Stimulated activated memory B cell treated with anti-CD40 and anti-IgM and Interleukin-4, amounts not matched to agents 10 μg/mL and 1 μg/mL and 100 μg/mL, for 72 hours (primary cell): ENCODE results near the gene TAF15.
A peak's percentile ranks its signal among the peaks of the same experiment; 100 is the strongest.

Experiments used
- ATAC-seq: fragments of 150-1000 bp; cut with Tn5 transposase; 2 replicates; pipeline ENCODE4 v1.10.0; 2021
- H3K27ac Mint-ChIP-seq: one replicate; pipeline ENCODE4 v1.8.0; 2022; ENCODE audit warnings: mild to moderate bottlenecking, mixed read lengths
- H3K27me3 Mint-ChIP-seq: one replicate; pipeline ENCODE4 v1.8.0; 2022; ENCODE audit warnings: mixed read lengths
- H3K36me3 Mint-ChIP-seq: one replicate; pipeline ENCODE4 v1.8.0; 2022; ENCODE audit warnings: mixed read lengths
- H3K4me1 Mint-ChIP-seq: one replicate; pipeline ENCODE4 v1.8.0; 2022; ENCODE audit warnings: mixed read lengths
- H3K4me3 Mint-ChIP-seq: one replicate; pipeline ENCODE4 v1.8.0; 2022; ENCODE audit warnings: mild to moderate bottlenecking, moderate library complexity, mixed read lengths
- H3K9me3 Mint-ChIP-seq: one replicate; pipeline ENCODE4 v1.8.0; 2022; ENCODE audit warnings: mixed read lengths

The TAF15 gene

DNA sequence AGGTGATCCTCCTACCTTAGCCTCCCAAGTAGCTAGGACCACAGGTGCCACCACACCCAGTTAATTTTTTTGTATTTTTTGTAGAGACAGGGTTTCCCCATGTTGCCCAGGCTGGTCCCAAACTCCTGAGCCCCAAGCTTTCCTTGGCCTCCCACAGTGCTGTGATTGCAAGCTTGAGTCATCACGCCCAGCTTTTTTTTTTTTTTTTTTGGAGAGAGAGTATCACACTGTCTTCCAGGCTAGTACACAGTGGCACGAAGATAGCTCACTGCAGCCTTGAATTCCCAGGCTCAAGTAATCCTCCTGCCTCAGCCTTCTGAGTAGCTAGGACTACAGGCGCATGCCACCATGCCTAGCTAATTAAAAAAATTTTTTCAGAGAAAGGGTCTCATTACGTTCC lies 32.2 kb downstream of the TAF15 start:
- H3K4me3 Mint-ChIP-seq = no peak overlapping the region
- no peaks in the 10 kb centered on the region for H3K9me3 Mint-ChIP-seq
- ATAC-seq = no peak
- no peaks in the 10 kb centered on the region for H3K27me3 Mint-ChIP-seq
- peaks cover 64% of the 10 kb centered on the region for H3K36me3 Mint-ChIP-seq
- no peak overlapping the region for H3K27ac Mint-ChIP-seq
- H3K4me1 Mint-ChIP-seq = no peaks in the 10 kb centered on the region

DNA sequence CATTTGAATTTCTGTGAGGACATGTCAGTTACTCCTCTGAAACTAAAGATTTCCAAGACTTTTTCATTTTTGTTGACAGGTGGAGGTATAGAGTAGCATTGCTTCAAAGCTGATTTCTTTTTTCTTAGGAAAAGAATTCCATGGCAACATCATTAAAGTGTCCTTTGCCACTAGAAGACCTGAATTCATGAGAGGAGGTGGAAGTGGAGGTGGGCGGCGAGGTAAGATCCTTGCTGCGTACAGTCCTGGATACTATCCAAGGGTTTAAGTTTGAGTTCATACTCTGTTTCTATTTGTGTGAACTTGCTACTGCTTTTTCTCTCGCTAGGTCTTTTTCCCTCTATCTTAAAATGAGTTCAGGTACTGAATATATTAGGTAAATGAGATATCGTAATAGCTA lies 33.0 kb downstream of the TAF15 start:
- no peak overlapping the region for H3K27ac Mint-ChIP-seq
- no peaks in the 10 kb centered on the region for H3K27me3 Mint-ChIP-seq
- no peaks in the 10 kb centered on the region for H3K4me1 Mint-ChIP-seq
- H3K4me3 Mint-ChIP-seq = no peak overlapping the region
- ATAC-seq = no peak
- H3K36me3 Mint-ChIP-seq = peaks cover 61% of the 10 kb centered on the region
- no peaks in the 10 kb centered on the region for H3K9me3 Mint-ChIP-seq

DNA sequence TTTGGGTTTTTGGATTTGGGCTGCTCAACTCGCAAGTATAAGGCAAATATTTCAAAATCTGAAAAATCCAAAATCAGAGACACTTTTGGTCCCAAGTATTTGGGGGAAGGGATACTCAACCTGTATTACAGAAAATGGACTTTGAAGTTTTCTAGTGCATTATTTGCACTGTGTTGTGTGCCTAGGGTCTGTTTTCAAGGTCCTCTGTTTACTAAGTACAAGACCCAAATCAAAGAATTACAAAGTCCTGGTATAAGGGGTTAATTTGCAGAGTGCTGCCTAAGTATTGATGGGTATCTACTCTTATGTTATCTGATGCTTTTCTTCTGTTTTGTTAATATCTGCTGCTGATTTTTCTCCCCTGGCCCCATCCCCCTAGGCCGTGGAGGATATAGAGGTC lies 34.4 kb downstream of the TAF15 start:
- H3K4me3 Mint-ChIP-seq = no peak overlapping the region
- no peaks in the 10 kb centered on the region for H3K9me3 Mint-ChIP-seq
- H3K4me1 Mint-ChIP-seq = no peaks in the 10 kb centered on the region
- peaks cover 68% of the 10 kb centered on the region for H3K36me3 Mint-ChIP-seq
- no peak overlapping the region for H3K27ac Mint-ChIP-seq
- no peaks in the 10 kb centered on the region for H3K27me3 Mint-ChIP-seq
- ATAC-seq = no peak

DNA sequence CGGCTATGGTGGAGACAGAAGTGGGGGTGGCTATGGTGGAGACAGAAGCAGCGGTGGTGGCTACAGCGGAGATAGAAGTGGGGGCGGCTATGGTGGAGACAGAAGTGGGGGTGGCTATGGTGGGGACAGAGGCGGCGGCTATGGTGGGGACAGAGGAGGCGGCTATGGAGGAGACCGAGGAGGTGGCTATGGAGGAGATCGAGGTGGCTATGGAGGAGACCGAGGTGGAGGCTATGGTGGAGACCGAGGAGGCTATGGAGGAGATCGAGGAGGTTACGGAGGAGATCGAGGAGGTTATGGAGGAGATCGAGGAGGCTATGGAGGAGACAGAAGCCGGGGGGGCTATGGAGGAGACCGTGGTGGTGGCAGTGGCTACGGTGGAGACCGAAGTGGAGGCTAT lies 35.3 kb downstream of the TAF15 start:
- Mint-ChIP-seq H3K27ac (no peak overlapping the region), H3K4me1 (no peaks in the 10 kb centered on the region), H3K27me3 (no peaks in the 10 kb centered on the region), H3K4me3 (no peak overlapping the region), H3K36me3 (peaks cover 71% of the 10 kb centered on the region), H3K9me3 (no peaks in the 10 kb centered on the region)
- no peak for ATAC-seq

DNA sequence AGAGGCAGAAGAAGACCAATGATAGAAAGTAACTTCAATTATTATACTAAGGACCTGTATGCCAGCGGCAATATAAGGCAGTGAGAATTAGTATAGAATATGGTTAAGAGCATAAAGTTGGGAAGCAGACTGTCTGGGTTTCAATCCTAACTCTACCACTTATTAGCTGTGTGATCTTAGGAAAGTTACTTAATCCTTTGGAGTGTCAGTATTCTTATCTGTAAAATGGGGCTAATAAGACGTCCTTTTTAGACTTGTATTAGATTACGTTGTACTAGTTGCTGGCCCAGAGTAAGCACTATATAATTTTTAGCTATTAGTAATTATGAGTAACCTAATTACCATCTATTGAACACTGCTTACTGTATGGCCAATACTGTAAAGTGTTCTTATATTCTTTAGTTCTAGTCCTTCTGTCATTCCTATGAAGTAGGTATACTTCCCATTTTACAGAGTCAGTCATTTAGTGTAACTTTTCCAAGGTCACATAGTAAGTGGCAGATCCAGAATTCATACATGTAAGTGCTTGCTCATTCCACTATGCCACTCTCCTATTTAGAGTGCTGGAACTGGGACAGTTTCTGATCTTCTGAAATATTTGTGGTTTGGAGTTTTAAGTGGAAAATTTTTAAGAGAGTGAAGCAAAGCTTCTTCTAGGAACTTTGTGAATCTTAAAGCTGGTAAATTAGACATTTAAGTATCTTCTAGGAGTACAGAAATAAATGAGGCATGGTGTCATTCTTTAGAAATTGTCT lies 36.9 kb downstream of the TAF15 start:
- no peak overlapping the region for H3K4me3 Mint-ChIP-seq
- peaks cover 70% of the 10 kb centered on the region for H3K36me3 Mint-ChIP-seq
- ATAC-seq = no peak
- no peaks in the 10 kb centered on the region for H3K9me3 Mint-ChIP-seq
- no peaks in the 10 kb centered on the region for H3K4me1 Mint-ChIP-seq
- H3K27me3 Mint-ChIP-seq = no peaks in the 10 kb centered on the region
- H3K27ac Mint-ChIP-seq = no peak overlapping the region

DNA sequence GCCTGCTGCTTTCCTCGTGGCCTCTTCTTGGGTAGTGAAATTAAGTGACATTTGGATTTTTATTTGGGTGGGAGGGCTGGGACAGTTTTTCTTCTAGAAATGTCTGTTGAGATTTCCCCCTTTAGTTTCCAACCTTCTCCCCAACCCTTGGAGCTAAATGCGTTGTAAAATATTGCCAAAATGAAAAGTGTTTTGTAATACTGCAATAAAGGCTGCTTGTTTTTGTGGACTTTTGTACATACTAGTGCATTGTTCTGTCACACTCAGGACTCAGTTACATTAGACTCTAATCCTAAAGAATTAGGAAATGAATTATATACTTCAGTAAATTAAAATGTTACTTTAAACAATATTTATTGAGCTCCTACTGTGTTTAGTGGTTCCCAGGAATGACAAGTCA lies 37.7 kb downstream of the TAF15 start:
- ATAC-seq = no peak
- Mint-ChIP-seq H3K36me3 (peaks cover 67% of the 10 kb centered on the region), H3K4me1 (no peaks in the 10 kb centered on the region), H3K27ac (no peak overlapping the region), H3K4me3 (no peak overlapping the region), H3K27me3 (no peaks in the 10 kb centered on the region), H3K9me3 (no peaks in the 10 kb centered on the region)

DNA sequence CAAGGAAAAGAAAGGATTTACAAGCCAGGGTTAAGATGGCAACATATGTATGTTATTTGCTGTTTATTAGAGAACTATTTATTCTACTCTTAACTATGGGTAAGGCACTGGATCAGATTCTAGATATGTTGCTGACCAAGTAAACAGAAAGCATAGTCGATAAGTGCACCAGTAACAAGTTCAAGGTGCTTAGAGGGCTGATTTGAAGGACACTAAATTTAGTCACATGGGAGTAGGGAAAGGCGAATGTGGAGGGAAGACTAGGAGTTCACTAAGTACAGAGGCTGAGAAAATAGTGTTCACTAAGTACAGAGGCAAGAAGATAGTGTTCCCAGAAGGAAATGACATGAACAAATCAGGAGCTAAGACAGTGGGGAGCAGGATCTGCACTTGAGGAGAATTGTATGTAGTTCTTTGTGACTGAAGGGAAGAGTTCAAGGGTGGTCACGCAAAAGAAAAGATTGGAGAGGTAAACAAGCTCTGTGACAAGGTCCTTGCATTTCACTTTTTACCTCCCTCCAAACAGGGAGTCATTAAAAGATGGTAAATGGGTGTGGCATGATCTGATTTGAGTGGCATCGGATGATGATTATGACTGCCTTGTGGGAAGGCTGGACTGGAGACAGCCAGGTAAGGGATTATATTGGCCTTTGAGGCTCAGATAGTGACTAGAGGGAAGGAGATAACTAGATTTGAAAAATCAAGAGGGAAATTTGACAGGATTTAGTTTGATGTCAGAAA lies 38.5 kb downstream of the TAF15 start:
- Mint-ChIP-seq H3K4me1 (no peaks in the 10 kb centered on the region), H3K9me3 (no peaks in the 10 kb centered on the region), H3K4me3 (no peak overlapping the region), H3K27ac (no peak overlapping the region), H3K27me3 (no peaks in the 10 kb centered on the region), H3K36me3 (peaks cover 66% of the 10 kb centered on the region)
- ATAC-seq = no peak

DNA sequence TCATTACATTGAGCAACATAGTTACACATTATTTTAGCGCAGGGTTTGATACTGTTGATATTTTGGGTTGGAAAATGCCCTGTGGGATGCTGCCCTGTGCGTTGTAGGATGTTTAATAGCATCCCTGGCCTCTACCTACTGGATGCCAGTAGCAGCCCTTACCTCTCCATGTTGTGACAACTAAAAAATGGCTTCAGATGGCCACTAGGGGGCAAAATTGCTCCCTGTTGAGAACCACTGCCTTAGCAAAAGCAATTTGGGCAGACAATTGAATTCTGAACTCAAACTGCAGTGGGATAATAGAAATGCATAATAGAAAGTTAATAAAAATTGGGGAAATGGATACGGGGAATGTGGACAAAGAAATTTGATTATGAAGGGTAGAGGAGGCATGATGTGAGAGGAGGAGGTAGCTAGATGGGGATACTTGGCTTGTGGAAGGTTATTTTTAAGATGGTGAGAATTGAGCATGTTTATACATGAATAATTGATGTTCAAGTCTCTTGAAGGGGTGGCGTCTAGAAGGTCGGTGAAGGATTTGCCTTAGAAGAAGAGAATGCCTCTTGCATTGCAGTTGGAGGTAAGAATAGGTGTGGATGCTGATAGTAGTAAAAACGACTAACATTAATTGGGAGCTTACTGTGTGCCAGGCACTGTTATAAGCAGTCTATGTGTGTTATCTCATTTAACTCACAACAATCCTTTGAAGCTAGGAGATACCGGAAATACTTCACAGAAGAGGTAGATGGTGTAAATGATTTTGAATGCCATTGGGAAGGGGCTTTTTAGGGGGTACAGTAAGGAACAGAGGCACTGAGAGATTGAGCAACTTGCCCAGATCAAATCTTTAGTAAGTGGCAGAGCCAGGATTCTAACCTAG lies 40.4 kb downstream of the TAF15 start:
- no peak overlapping the region for H3K27ac Mint-ChIP-seq
- H3K4me1 Mint-ChIP-seq = no peaks in the 10 kb centered on the region
- peak; percentile 58 for ATAC-seq
- peaks cover 65% of the 10 kb centered on the region for H3K36me3 Mint-ChIP-seq
- no peak overlapping the region for H3K4me3 Mint-ChIP-seq
- no peaks in the 10 kb centered on the region for H3K9me3 Mint-ChIP-seq
- H3K27me3 Mint-ChIP-seq = no peaks in the 10 kb centered on the region

DNA sequence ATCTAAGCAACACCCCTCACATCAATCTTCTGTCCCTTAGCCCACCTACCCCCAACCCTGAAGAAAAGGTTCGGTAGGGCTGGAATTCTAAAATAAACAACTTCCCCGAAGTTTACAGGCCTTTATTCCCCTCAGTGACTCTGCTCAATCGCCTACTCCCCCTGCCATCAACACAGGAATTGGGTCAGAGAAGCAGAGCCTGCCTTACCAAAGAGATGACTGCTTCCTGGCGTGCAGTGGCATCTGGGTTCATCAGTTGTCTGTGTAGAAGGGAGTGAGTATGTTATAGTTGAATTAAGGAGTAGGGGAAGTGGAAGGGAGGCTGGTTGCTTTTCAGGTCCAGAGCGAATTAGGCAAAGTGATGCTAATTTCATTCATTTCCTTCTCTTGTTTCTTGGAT lies 46.7 kb downstream of the TAF15 start:
- no peak overlapping the region for H3K27ac Mint-ChIP-seq
- no peaks in the 10 kb centered on the region for H3K27me3 Mint-ChIP-seq
- no peaks in the 10 kb centered on the region for H3K4me1 Mint-ChIP-seq
- no peaks in the 10 kb centered on the region for H3K9me3 Mint-ChIP-seq
- peaks cover 46% of the 10 kb centered on the region for H3K36me3 Mint-ChIP-seq
- no peak overlapping the region for H3K4me3 Mint-ChIP-seq
- ATAC-seq = no peak

DNA sequence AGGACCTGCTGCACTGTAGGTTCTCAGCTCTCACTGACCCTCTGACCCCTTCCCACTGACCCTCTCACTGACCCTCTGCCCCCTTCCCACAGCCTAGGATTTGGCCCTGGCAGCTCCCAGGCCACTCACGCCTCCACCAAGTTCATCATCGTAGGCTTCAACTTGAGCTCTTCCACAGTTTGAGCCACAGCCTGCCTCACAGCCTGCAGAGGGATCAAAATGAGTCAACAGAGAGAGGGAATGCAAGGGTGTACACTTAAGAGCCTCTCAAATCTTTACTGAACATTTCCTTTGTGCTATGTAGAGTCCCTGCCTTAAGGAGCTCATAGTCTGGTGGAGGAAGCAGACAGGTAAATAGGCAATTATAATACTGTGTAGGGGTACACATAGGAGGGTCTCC lies 47.3 kb downstream of the TAF15 start:
- H3K9me3 Mint-ChIP-seq = no peaks in the 10 kb centered on the region
- H3K27ac Mint-ChIP-seq = no peak overlapping the region
- no peaks in the 10 kb centered on the region for H3K4me1 Mint-ChIP-seq
- peaks cover 40% of the 10 kb centered on the region for H3K36me3 Mint-ChIP-seq
- H3K27me3 Mint-ChIP-seq = no peaks in the 10 kb centered on the region
- no peak overlapping the region for H3K4me3 Mint-ChIP-seq
- no peak for ATAC-seq

DNA sequence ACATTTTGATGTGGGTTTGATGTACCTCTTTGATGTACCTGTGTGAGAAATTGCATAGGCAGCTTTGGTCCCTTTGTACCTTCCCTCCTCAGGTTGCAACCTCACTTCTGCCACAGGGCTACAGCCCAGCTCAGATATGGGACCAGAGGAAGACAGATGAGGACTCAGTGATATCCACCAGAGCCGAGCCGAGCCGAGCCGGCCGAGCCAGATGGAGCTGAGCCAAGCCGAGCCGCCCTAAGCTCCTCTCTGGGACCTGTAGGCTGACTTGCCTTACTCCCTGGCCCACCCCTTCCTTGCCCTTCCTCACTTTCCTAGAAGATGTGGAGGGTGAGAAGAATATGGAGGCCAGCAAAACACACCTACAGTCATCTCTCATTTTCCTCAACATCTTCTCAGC lies 55.6 kb downstream of the TAF15 start:
- Mint-ChIP-seq H3K27ac (no peak overlapping the region), H3K4me3 (no peak overlapping the region), H3K9me3 (no peaks in the 10 kb centered on the region), H3K27me3 (no peaks in the 10 kb centered on the region), H3K4me1 (no peaks in the 10 kb centered on the region), H3K36me3 (peaks cover 8% of the 10 kb centered on the region)
- no peak for ATAC-seq

DNA sequence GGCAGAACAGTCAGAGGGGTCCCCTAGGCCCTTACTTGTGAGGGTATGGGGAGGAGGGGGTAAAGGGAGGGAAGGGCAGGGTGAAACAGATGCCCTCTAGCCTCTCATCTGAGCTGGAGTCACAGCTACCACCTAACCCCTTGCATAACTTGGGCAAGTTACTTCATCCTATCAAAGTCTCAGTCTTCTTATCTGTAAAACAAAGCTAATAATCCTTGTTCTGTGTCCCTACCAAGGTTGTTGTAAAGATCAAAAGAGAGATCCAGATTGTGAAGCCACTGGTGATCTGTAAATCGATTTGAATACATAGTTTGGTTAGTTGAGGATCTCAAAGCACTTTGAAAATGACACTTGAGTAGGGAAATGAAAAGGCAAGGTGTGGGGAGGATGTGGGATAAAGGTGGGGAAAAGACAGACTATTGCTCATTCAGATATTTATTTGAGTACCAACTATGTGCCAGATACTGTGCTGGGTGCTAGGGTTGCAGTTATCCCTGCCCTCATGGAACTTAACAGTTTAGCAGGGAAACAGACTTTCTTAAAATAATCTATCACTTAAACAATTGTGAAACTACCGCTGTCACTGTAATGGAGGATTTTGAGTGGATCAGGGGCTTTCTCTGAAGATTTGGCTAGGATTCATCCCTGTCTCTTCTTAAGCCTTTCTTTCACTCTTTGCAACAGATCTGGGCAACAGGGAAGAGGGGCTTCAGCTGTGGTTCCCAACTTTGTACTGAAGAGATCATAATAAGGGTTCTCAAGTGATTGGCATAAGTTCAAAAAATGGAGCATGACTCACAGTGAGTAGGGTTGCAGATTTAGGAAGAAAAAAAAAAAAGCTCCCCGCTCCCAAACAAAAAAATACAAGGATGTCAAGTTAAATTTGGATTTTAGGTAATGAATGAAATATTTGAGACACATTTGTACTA lies 56.4 kb downstream of the TAF15 start:
- no peaks in the 10 kb centered on the region for H3K9me3 Mint-ChIP-seq
- ATAC-seq = no peak
- H3K27ac Mint-ChIP-seq = no peak overlapping the region
- H3K27me3 Mint-ChIP-seq = no peaks in the 10 kb centered on the region
- H3K4me3 Mint-ChIP-seq = no peak overlapping the region
- no peaks in the 10 kb centered on the region for H3K4me1 Mint-ChIP-seq
- peaks cover 8% of the 10 kb centered on the region for H3K36me3 Mint-ChIP-seq

DNA sequence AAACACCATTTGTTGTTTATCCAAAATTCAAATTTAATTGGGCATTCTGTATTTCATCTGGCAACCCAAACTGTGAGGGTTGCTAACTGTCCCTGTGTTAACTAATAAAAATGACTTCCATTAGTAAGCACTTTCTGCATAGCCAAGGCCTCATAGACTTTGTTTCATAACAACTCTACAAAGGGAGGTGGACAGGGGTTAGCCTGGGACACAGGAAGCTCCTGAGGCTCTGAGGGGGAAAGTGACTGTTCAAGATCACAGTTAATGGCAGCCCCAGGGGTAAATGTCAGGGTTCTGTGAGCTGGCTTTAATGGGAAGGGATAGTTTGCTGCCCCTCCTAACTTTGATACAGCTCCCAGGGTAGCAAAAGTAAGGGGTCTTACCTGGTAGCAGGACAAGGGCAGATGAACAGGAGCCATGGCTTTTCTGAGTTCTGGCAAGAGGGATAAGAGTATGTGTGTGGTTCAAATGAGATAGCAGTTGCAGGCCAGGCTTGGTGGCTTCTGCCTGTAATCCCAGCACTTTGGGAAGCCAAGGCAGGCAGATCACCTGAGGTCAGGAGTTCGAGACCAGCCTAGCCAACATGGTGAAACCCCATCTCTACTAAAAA lies 57.2 kb downstream of the TAF15 start:
- H3K27me3 Mint-ChIP-seq = no peaks in the 10 kb centered on the region
- ATAC-seq = no peak
- peaks cover 8% of the 10 kb centered on the region for H3K36me3 Mint-ChIP-seq
- no peaks in the 10 kb centered on the region for H3K9me3 Mint-ChIP-seq
- H3K4me1 Mint-ChIP-seq = no peaks in the 10 kb centered on the region
- H3K27ac Mint-ChIP-seq = no peak overlapping the region
- no peak overlapping the region for H3K4me3 Mint-ChIP-seq

DNA sequence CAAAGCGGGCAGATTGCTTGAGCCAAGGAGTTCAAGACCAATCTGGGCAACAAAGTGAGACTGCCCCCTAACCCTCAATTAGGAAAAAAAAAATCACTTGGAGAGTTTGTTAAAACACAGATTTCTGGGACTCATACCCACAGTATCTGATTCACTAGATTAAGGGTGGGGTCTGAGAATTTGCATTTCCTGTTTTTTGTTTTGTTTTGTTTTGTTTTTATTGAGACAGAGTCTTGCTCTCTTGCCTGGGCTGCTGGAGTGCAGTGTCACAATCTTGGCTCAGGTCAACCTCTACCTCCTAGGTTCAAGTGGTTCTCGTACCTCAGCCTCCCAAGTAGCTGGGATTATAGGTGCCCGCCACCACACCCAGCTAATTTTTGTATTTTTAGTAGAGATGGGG lies 58.3 kb downstream of the TAF15 start:
- Mint-ChIP-seq H3K36me3 (peaks cover 8% of the 10 kb centered on the region), H3K27me3 (no peaks in the 10 kb centered on the region), H3K27ac (no peak overlapping the region), H3K4me3 (no peak overlapping the region), H3K9me3 (no peaks in the 10 kb centered on the region), H3K4me1 (no peaks in the 10 kb centered on the region)
- ATAC-seq = no peak
